ENCODE measurements around the gene P2RY8. TPM values are rescaled to one million over a fixed set of nuclear protein-coding genes. Genes with fewer than 3 reads are reported as not detected.
"Not testable (repeated sequence)": the region's sequence is repeated elsewhere in the genome, so short reads cannot be mapped to it uniquely, and the experiment has no call there.

P2RY8 gene
- total RNA-seq, 6 donors from 2014 or later = 1.7 to 4.4 (median 3.3) TPM

DNA sequence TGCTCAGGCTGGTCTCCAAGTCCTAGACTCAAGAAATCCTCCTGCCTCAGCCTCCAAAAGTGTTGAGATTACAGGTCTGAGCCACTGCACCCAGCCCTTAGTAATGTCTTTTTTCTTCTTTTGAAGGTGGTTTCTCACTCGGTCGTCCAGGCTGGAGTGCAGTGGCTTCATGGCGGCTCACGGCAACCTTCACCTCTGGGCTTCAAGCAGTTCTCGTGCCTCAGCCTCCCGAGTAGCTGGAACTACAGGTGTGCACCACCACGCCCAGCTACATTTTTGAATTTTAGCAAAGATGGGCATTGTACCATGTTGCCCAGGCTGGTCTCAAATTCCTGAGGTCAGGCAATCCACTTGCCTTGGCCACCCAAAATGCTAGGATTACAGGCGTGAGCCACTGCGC, 52.0 kb downstream of the P2RY8 start:
- no peak overlapping the region for H3K27ac ChIP-seq
- no peak for ATAC-seq (ENCODE audit: low FRiP score in 2 of 2)
- no peaks in the 10 kb centered on the region for H3K36me3 ChIP-seq
- no peaks in the 10 kb centered on the region for H3K27me3 ChIP-seq
- H3K4me3 ChIP-seq = no peak overlapping the region
- 89 to 94% methylated on average over 4 to 9 of the region's 9 CpGs for WGBS, 2 donors
- peaks cover 3 to 14% (median 13%) of the 10 kb centered on the region in 4 donors for H3K4me1 ChIP-seq
- TF ChIP-seq EP300 (IDR thresholded peaks at IDR 0.05) = no peak
- TF ChIP-seq, protein P1, sequence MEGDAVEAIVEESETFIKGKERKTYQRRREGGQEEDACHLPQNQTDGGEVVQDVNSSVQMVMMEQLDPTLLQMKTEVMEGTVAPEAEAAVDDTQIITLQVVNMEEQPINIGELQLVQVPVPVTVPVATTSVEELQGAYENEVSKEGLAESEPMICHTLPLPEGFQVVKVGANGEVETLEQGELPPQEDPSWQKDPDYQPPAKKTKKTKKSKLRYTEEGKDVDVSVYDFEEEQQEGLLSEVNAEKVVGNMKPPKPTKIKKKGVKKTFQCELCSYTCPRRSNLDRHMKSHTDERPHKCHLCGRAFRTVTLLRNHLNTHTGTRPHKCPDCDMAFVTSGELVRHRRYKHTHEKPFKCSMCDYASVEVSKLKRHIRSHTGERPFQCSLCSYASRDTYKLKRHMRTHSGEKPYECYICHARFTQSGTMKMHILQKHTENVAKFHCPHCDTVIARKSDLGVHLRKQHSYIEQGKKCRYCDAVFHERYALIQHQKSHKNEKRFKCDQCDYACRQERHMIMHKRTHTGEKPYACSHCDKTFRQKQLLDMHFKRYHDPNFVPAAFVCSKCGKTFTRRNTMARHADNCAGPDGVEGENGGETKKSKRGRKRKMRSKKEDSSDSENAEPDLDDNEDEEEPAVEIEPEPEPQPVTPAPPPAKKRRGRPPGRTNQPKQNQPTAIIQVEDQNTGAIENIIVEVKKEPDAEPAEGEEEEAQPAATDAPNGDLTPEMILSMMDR (IDR thresholded peaks at IDR 0.05) = no peak
- TF ChIP-seq POLR2A (IDR thresholded peaks at IDR 0.05) = no peak
- TF ChIP-seq POLR2AphosphoS5 (IDR thresholded peaks at IDR 0.05) = no peak
- H3K9me3 ChIP-seq = no peaks in the 10 kb centered on the region
- no peak for DNase-seq

DNA sequence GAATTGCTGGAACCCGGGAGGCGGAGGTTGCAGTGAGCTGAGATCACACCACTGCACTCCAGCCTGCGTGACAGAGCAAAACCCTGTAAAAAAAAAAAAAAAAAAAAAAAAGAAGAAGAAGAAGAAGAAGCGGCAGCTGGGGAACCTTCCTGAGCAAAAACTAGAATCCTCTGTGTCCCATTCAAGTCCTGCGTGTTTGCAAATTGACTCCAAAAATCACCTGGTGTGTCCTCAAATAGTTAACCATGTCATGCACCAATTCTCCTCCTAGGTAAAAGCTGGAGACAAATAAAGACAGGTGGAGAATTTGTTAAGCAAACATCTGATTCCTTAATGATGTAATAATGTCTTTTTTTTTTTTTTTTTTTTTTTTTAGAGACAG, 52.4 kb downstream of the P2RY8 start:
- H3K27ac ChIP-seq = peak overlapping the region in 1 of 4 donors; percentile 30
- TF ChIP-seq EP300 (IDR thresholded peaks at IDR 0.05) = no peak
- TF ChIP-seq, protein P1 (IDR thresholded peaks at IDR 0.05) = no peak
- TF ChIP-seq POLR2A (IDR thresholded peaks at IDR 0.05) = no peak
- no peak for TF ChIP-seq POLR2AphosphoS5 (IDR thresholded peaks at IDR 0.05)
- peaks cover 3 to 14% (median 13%) of the 10 kb centered on the region in 4 donors for H3K4me1 ChIP-seq
- no peaks in the 10 kb centered on the region for H3K27me3 ChIP-seq
- DNase-seq (no peak), ATAC-seq (ENCODE audit: low FRiP score in 2 of 2) (no peak)
- no peak overlapping the region for H3K4me3 ChIP-seq
- H3K36me3 ChIP-seq = no peaks in the 10 kb centered on the region
- H3K9me3 ChIP-seq = no peaks in the 10 kb centered on the region
- 80 to 86% methylated on average over 3 to 5 of the region's 5 CpGs for WGBS, 2 donors

DNA sequence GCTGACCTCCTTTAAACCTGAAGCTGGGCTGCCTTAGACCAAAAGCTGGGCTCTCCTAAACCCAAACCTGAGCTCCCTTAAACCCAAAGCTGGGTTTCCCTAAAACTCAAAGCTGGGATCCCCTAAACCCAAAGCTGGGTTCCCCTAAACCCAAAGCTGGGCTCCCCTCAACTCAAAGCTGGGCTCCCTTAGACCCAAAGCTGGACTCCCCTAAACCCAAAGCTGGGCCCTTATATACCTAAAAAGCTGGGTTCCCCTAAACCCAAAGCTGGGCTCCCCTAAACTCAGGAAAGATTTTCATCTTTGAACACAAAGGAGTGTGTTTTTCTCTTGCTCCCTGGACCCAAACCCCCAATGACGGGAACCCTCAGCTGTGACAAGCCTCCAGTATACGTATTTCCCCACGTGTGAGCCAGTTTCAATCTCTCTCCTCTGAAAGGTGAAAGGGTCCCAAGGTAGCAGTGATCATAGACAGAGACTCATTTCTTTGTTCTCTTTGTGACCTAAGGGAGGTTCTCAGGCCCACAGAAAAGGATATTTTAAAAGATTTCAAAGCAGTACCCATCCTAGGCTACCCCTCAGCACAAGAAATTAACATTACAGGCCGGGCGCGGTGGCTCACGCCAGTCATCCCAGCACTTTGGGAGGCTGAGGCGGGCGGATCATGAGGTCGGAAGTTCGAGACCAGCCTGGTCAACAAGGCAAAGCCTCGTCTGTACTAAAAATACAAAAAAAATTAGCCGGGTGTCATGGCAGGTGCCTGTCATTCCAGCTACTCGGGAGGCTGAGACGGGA, 52.9 kb downstream of the P2RY8 start:
- H3K4me3 ChIP-seq = no peak overlapping the region
- DNase-seq (no peak), ATAC-seq (ENCODE audit: low FRiP score in 2 of 2) (no peak)
- TF ChIP-seq, protein P1 (IDR thresholded peaks at IDR 0.05) = no peak
- no peak for TF ChIP-seq POLR2AphosphoS5 (IDR thresholded peaks at IDR 0.05)
- TF ChIP-seq POLR2A (IDR thresholded peaks at IDR 0.05) = no peak
- no peak for TF ChIP-seq EP300 (IDR thresholded peaks at IDR 0.05)
- no peaks in the 10 kb centered on the region for H3K9me3 ChIP-seq
- H3K27ac ChIP-seq = peak overlapping the region in 1 of 4 donors; percentile 30
- no peaks in the 10 kb centered on the region for H3K36me3 ChIP-seq
- H3K27me3 ChIP-seq = no peaks in the 10 kb centered on the region
- H3K4me1 ChIP-seq = peaks cover 3 to 14% (median 13%) of the 10 kb centered on the region in 4 donors
- 79 to 85% methylated on average over 14 to 15 of the region's 15 CpGs for WGBS, 2 donors

GRCh38 chrX:1482530-1482928, 54.5 kb downstream of the P2RY8 start:
- Histone ChIP-seq H3K4me1 (peaks cover 3 to 14% (median 13%) of the 10 kb centered on the region in 4 donors), H3K27ac (peak overlapping the region; percentile 66 to 88 (median 80))
- not testable (repeated sequence) for H3K9me3 ChIP-seq; H3K4me3 ChIP-seq; H3K27me3 ChIP-seq; ATAC-seq (ENCODE audit: low FRiP score in 2 of 2); H3K36me3 ChIP-seq; DNase-seq
- WGBS, 2 donors = 83% methylated on average over 1 of the region's 2 CpGs; no CpG with 5 or more reads in 1 of the 2 donors

GRCh38 chrX:1481636-1482529, 55.1 kb downstream of the P2RY8 start:
- WGBS, 2 donors = 7 to 12% methylated on average over 23 to 26 of the region's 26 CpGs
- peak overlapping the region in 2 of 4 donors; percentile 13 to 31 for H3K4me3 ChIP-seq
- ATAC-seq (ENCODE audit: low FRiP score in 2 of 2) (peak; percentile 74 to 93), DNase-seq (peak in 1 of 2 donors; percentile 77)
- H3K27me3 ChIP-seq = no peaks in the 10 kb centered on the region
- no peaks in the 10 kb centered on the region for H3K36me3 ChIP-seq
- H3K9me3 ChIP-seq = no peaks in the 10 kb centered on the region
- peaks cover 3 to 14% (median 13%) of the 10 kb centered on the region in 4 donors for H3K4me1 ChIP-seq
- H3K27ac ChIP-seq = peak overlapping the region; percentile 66 to 88 (median 80)
- TF ChIP-seq EP300 (IDR thresholded peaks at IDR 0.05) = no peak
- peak in 1 of 4 donors; percentile 59 for TF ChIP-seq POLR2A (IDR thresholded peaks at IDR 0.05)
- TF ChIP-seq POLR2AphosphoS5 (IDR thresholded peaks at IDR 0.05) = peak; percentile 47 to 63
- TF ChIP-seq, protein P1 (IDR thresholded peaks at IDR 0.05) = no peak

Data from upper lobe of left lung (tissue), 6 donors.